PC-9 (cell line): ENCODE results near the gene TBC1D3B.
"Not testable (repeated sequence)": the region's sequence is repeated elsewhere in the genome, so short reads cannot be mapped to it uniquely, and the experiment has no call there.

Experiments
- EZH2 ChIP-seq: fragments of 200-600 bp; sonication (generic); IDR thresholded peaks from 2 replicates; pipeline ENCODE4 v1.8.0; 2017; ENCODE audit warnings: antibody characterized with exemption, low read depth
- TF ChIP-seq, protein P1 (sequence below): fragments of 200-600 bp; sonication (generic); conservative IDR thresholded peaks from 2 replicates; pipeline ENCODE4 v1.6.1; 2017; ENCODE audit warnings: mixed run types, antibody characterized with exemption, mild to moderate bottlenecking, moderate library complexity

DNA sequence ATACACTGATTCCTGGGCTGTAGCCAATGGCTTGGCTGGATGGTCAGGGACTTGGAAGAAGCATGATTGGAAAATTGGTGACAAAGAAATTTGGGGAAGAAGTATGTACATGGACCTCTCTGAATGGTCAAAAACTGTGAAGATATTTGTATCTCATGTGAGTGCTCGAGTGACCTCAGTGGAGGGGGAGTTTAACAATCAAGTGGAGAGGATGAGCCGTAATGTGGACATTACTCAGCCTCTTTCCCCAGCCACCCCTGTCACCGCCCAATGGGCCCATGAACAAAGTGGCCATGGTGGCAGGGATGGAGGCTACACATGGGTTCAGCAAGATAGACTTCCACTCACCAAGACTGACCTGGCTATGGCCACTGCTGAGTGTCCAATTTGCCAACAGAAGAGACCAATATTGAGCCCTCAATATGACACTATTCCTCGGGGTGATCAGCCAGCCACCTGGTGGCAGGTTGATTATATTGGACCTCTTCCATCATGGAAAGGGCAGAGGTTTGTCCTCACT, 45.2 kb upstream of the TBC1D3B start:
- TF ChIP-seq, protein P1, sequence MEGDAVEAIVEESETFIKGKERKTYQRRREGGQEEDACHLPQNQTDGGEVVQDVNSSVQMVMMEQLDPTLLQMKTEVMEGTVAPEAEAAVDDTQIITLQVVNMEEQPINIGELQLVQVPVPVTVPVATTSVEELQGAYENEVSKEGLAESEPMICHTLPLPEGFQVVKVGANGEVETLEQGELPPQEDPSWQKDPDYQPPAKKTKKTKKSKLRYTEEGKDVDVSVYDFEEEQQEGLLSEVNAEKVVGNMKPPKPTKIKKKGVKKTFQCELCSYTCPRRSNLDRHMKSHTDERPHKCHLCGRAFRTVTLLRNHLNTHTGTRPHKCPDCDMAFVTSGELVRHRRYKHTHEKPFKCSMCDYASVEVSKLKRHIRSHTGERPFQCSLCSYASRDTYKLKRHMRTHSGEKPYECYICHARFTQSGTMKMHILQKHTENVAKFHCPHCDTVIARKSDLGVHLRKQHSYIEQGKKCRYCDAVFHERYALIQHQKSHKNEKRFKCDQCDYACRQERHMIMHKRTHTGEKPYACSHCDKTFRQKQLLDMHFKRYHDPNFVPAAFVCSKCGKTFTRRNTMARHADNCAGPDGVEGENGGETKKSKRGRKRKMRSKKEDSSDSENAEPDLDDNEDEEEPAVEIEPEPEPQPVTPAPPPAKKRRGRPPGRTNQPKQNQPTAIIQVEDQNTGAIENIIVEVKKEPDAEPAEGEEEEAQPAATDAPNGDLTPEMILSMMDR, result not testable (repeated sequence)
- TF ChIP-seq EZH2, result not testable (repeated sequence)
